HG03521 (cell line): ENCODE measurements around the gene PPA1.
A peak's percentile ranks its signal among the peaks of the same experiment; 100 is the strongest.
"Not testable (repeated sequence)": the region's sequence is repeated elsewhere in the genome, so short reads cannot be mapped to it uniquely, and the experiment has no call there.

Experiments
- ATAC-seq: cut with Tn5 transposase; IDR thresholded peaks from one replicate; pipeline ENCODE4 v1.9.1; 2021; ENCODE audit warnings: mild to moderate bottlenecking, moderate library complexity; ENCODE audit not compliant: unreplicated experiment

PPA1 gene

GRCh38 chr10:70175516-70175915 lies 57.7 kb downstream of the PPA1 start:
- ATAC-seq: no peak

GRCh38 chr10:70174058-70174741 lies 59.0 kb downstream of the PPA1 start:
- ATAC-seq: no peak

- ATAC-seq: no peak
These were observed 63.4 kb downstream of the PPA1 start for GRCh38 chr10:70169649-70170364.

GRCh38 chr10:70169011-70169410 lies 64.2 kb downstream of the PPA1 start:
- ATAC-seq: no peak

GRCh38 chr10:70167246-70167645 lies 66.0 kb downstream of the PPA1 start:
- no peak for ATAC-seq

GRCh38 chr10:70166394-70166793 lies 66.8 kb downstream of the PPA1 start:
- no peak for ATAC-seq

- ATAC-seq: no peak
These were observed 69.1 kb downstream of the PPA1 start for GRCh38 chr10:70164163-70164562.

- ATAC-seq: no peak
These were observed 69.8 kb downstream of the PPA1 start for GRCh38 chr10:70163448-70163847.

GRCh38 chr10:70162892-70163201 lies 70.4 kb downstream of the PPA1 start:
- peak; percentile 51 for ATAC-seq

GRCh38 chr10:70162151-70162891 lies 70.9 kb downstream of the PPA1 start:
- no peak for ATAC-seq

GRCh38 chr10:70160798-70161197 lies 72.4 kb downstream of the PPA1 start:
- no peak for ATAC-seq

- not testable (repeated sequence) for ATAC-seq
These were observed 73.9 kb downstream of the PPA1 start for GRCh38 chr10:70159366-70159765.

- no peak for ATAC-seq
These were observed 75.1 kb downstream of the PPA1 start for GRCh38 chr10:70158113-70158512.

- no peak for ATAC-seq
These were observed 77.9 kb downstream of the PPA1 start for GRCh38 chr10:70155255-70155838.
